Urinary bladder (tissue), 4 donors: ENCODE results near the gene BBS1. TPM values are rescaled to one million over a fixed set of nuclear protein-coding genes. Genes with fewer than 3 reads are reported as not detected.
"Not testable (repeated sequence)": the region's sequence is repeated elsewhere in the genome, so short reads cannot be mapped to it uniquely, and the experiment has no call there.

Experiments
- DNase-seq: peaks from one replicate; pipeline ENCODE4 v3.0.0-alpha.2; 2015; ENCODE audit errors: extremely low spot score
- H3K27ac ChIP-seq: one replicate; pipeline ENCODE4 v1.5.1; 2013; ENCODE audit warnings: low read depth, mild to moderate bottlenecking, moderate library complexity
- H3K36me3 ChIP-seq: one replicate; pipeline ENCODE4 v1.6.1; 2013; ENCODE audit warnings: mild to moderate bottlenecking, moderate library complexity; ENCODE audit not compliant: insufficient read depth
- H3K4me1 ChIP-seq: one replicate; pipeline ENCODE4 v1.6.1; 2013; ENCODE audit warnings: mild to moderate bottlenecking, moderate library complexity; ENCODE audit not compliant: insufficient read depth
- H3K4me3 ChIP-seq: one replicate; pipeline ENCODE4 v1.5.1; 2013; ENCODE audit warnings: low read depth, low read length
- WGBS: extraction: QIAGEN DNeasy Blood & Tissue Kit; methylation state at CpG from one replicate; pipeline ENCODE4 v1.1.7; 2013; 5-methylcytosine and 5-hydroxymethylcytosine counted together
- polyA plus RNA-seq: library from polyadenylated mRNA; stranded (reverse); fragments of 200-250 nt; gene quantifications from one replicate; pipeline ENCODE4 v1.2.3, GENCODE V29; 2013
- total RNA-seq: library from RNA; depleted of rRNA; stranded (reverse); fragments of >200 nt; gene quantifications from one replicate; pipeline ENCODE4 v1.2.3, GENCODE V29; 2014
- donor health status: healthy with polysubstance abuse.
- donor health status: healthy.

Gene BBS1
- total and polyA plus RNA-seq, 2 donors = 33.3 to 40.4 TPM

- no peak overlapping the region for H3K27ac ChIP-seq
- H3K36me3 ChIP-seq = no peaks in the 10 kb centered on the region
- H3K4me3 ChIP-seq = no peak overlapping the region
- peaks cover 2% of the 10 kb centered on the region for H3K4me1 ChIP-seq
- 54% methylated on average over 5 of the region's 5 CpGs for WGBS
- no peak for DNase-seq
Measured at GRCh38 chr11:66570079-66570849, 59.8 kb downstream of the BBS1 start.

DNA sequence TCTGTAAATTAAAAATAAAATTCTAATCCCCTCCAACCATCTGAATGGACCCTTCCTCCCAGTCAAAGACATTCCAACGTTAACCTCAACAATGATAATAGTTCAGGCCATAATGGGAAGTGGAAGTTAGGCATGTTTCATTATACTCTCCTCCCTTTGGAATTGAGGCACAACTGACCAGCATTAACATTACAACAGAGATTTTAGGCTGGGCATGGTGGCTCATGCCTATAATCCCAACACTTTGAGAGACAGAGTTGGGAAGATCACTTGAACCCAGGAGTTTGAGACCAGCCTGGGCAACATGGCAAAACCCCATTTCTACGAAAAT is 60.4 kb downstream of the BBS1 start:
- Histone ChIP-seq H3K36me3 (no peaks in the 10 kb centered on the region), H3K4me3 (no peak overlapping the region), H3K27ac (no peak overlapping the region), H3K4me1 (peaks cover 2% of the 10 kb centered on the region)
- DNase-seq = no peak
- 62% methylated on average over 2 of the region's 2 CpGs for WGBS

DNA sequence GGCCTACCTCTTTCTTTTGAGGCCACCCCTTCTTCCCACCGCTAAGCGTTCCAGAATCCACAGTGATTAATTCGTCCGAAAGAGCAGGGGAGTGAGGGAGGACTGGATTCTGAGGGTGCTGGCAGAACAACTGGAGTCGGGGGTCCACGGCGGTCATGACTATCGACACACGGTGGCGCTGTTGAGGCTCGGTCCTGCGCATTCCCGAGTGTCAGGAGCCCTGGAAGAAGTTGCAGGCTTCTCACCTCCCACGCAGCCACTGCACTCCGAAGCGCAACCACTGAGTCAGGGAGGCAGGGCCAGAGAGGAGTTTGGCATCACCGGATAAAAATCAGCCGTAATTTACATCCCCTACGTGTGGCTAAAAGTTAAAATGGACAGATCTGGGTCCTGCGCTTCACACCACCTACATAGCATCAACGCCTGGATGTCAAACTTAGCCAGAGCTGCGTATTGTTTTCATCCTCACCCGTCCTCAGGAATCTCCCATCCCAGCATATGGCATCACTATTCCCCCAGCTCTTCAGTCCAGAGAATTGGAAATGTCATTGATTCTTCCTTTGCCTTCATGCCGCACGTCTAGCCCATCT is 68.7 kb downstream of the BBS1 start:
- no peak for DNase-seq
- Histone ChIP-seq H3K4me3 (no peak overlapping the region), H3K4me1 (no peaks in the 10 kb centered on the region), H3K27ac (no peak overlapping the region), H3K36me3 (no peaks in the 10 kb centered on the region)
- 16% methylated on average over 25 of the region's 25 CpGs for WGBS

DNA sequence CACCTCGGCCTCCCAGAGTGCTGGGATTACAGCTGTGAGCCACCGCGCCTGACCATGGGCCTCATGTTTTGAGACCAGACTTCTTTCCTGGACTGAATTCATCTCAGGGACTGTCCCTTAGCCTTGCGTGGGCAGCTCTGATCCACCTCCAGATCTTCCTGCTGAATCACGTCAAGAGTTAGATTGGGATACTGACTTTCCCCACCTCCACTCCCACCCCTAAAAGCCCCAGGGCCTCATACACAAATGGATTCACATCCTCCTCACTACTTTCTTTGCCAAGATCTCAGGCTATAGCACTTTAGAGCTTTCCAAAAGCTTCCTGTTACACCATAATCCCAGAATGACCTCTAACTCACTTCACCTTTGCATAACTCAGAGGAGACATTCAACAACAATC is 70.4 kb downstream of the BBS1 start:
- Histone ChIP-seq H3K4me1 (no peaks in the 10 kb centered on the region), H3K36me3 (no peaks in the 10 kb centered on the region), H3K27ac (no peak overlapping the region), H3K4me3 (no peak overlapping the region)
- WGBS = 78% methylated on average over 5 of the region's 5 CpGs
- DNase-seq = no peak

DNA sequence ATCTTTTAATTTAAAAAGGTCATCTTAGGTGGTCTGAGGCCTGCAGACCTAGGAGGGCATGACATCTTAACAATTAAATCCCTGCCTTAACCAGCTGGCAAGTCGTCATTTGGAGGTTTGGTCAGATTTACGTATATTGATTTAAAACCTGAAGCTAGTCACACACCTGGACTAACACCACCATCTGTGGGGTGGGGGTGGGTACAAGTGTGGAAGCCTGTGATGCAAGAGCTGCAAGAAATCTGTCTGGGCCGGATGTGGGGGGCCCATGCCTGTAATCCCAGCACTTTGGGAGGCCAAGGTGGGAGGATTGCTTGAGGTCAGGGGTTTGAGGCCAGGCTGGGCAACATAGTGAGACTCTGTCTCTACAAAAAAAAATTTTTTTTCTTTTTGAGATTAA is 70.8 kb downstream of the BBS1 start:
- Histone ChIP-seq H3K4me3 (no peak overlapping the region), H3K36me3 (no peaks in the 10 kb centered on the region), H3K27ac (no peak overlapping the region), H3K4me1 (no peaks in the 10 kb centered on the region)
- no peak for DNase-seq
- 81% methylated on average over 3 of the region's 3 CpGs for WGBS

- WGBS = 89% methylated on average over 3 of the region's 3 CpGs
- not testable (repeated sequence) for H3K4me1 ChIP-seq, H3K4me3 ChIP-seq, DNase-seq, H3K27ac ChIP-seq, H3K36me3 ChIP-seq
Measured at GRCh38 chr11:66582565-66583147, 72.2 kb downstream of the BBS1 start.

Other genes starting within 250 kb of the BBS1 start
- 34.3 TPM for gene RAB1B, start 242.0 kb upstream of the BBS1 start, total RNA-seq
- 190 TPM for gene RAB1B, start 242.0 kb upstream of the BBS1 start, polyA plus RNA-seq
- gene CNIH2, start 232.5 kb upstream of the BBS1 start, total RNA-seq = 1.1 TPM
- gene CNIH2, start 232.5 kb upstream of the BBS1 start, polyA plus RNA-seq = 0.24 TPM
- 62.0 TPM for gene YIF1A, start 221.5 kb upstream of the BBS1 start, total RNA-seq
- gene YIF1A, start 221.5 kb upstream of the BBS1 start, polyA plus RNA-seq = 84.7 TPM
- gene TMEM151A, start 218.7 kb upstream of the BBS1 start, total RNA-seq = 0.32 TPM
- gene TMEM151A, start 218.7 kb upstream of the BBS1 start, polyA plus RNA-seq = 0.15 TPM
- gene CD248, start 193.6 kb upstream of the BBS1 start, total RNA-seq = 28.7 TPM
- 66.5 TPM for gene CD248, start 193.6 kb upstream of the BBS1 start, polyA plus RNA-seq
- gene RIN1, start 174.2 kb upstream of the BBS1 start, total RNA-seq = 2.9 TPM
- gene RIN1, start 174.2 kb upstream of the BBS1 start, polyA plus RNA-seq = 8.4 TPM
- gene BRMS1, start 165.5 kb upstream of the BBS1 start, total RNA-seq = 13.6 TPM
- 37.3 TPM for gene BRMS1, start 165.5 kb upstream of the BBS1 start, polyA plus RNA-seq
- gene B4GAT1, start 163.0 kb upstream of the BBS1 start, total RNA-seq = 22.8 TPM
- 50.4 TPM for gene B4GAT1, start 163.0 kb upstream of the BBS1 start, polyA plus RNA-seq
- gene SLC29A2, start 138.9 kb upstream of the BBS1 start, total RNA-seq = 1.1 TPM
- gene SLC29A2, start 138.9 kb upstream of the BBS1 start, polyA plus RNA-seq = 2.1 TPM
- 1.6 TPM for gene NPAS4, start 89.6 kb upstream of the BBS1 start, total RNA-seq
- gene NPAS4, start 89.6 kb upstream of the BBS1 start, polyA plus RNA-seq = 2.4 TPM
- gene MRPL11, start 71.8 kb upstream of the BBS1 start, total RNA-seq = 32.9 TPM
- gene MRPL11, start 71.8 kb upstream of the BBS1 start, polyA plus RNA-seq = 54.9 TPM
- gene PELI3, start 43.7 kb upstream of the BBS1 start, total RNA-seq = 7.6 TPM
- 22.5 TPM for gene PELI3, start 43.7 kb upstream of the BBS1 start, polyA plus RNA-seq
- 16.9 TPM for gene DPP3, start 30.2 kb upstream of the BBS1 start, total RNA-seq
- gene DPP3, start 30.2 kb upstream of the BBS1 start, polyA plus RNA-seq = 26.8 TPM
- 5.0 TPM for gene ZDHHC24, start 35.4 kb downstream of the BBS1 start, total RNA-seq
- 11.4 TPM for gene ZDHHC24, start 35.4 kb downstream of the BBS1 start, polyA plus RNA-seq
- gene ACTN3, start 36.3 kb downstream of the BBS1 start, total RNA-seq = not detected
- gene ACTN3, start 36.3 kb downstream of the BBS1 start, polyA plus RNA-seq = 0.18 TPM
- gene CTSF, start 58.0 kb downstream of the BBS1 start, total RNA-seq = 22.8 TPM
- 92.1 TPM for gene CTSF, start 58.0 kb downstream of the BBS1 start, polyA plus RNA-seq
- gene CCDC87, start 82.4 kb downstream of the BBS1 start, total RNA-seq = not detected
- 0.43 TPM for gene CCDC87, start 82.4 kb downstream of the BBS1 start, polyA plus RNA-seq
- 31.7 TPM for gene CCS, start 82.5 kb downstream of the BBS1 start, total RNA-seq
- 64.7 TPM for gene CCS, start 82.5 kb downstream of the BBS1 start, polyA plus RNA-seq
- gene RBM14, start 106.0 kb downstream of the BBS1 start, total RNA-seq = 49.9 TPM
- 41.6 TPM for gene RBM14, start 106.0 kb downstream of the BBS1 start, polyA plus RNA-seq
- gene RBM4, start 128.1 kb downstream of the BBS1 start, total RNA-seq = 96.0 TPM
- gene RBM4, start 128.1 kb downstream of the BBS1 start, polyA plus RNA-seq = 108 TPM
- gene RBM4B, start 167.3 kb downstream of the BBS1 start, total RNA-seq = 47.4 TPM
- gene RBM4B, start 167.3 kb downstream of the BBS1 start, polyA plus RNA-seq = 21.4 TPM
- gene SPTBN2, start 218.6 kb downstream of the BBS1 start, total RNA-seq = 6.7 TPM
- 2.5 TPM for gene SPTBN2, start 218.6 kb downstream of the BBS1 start, polyA plus RNA-seq